ENCODE measurements around the gene S1PR4.

Gene S1PR4

DNA sequence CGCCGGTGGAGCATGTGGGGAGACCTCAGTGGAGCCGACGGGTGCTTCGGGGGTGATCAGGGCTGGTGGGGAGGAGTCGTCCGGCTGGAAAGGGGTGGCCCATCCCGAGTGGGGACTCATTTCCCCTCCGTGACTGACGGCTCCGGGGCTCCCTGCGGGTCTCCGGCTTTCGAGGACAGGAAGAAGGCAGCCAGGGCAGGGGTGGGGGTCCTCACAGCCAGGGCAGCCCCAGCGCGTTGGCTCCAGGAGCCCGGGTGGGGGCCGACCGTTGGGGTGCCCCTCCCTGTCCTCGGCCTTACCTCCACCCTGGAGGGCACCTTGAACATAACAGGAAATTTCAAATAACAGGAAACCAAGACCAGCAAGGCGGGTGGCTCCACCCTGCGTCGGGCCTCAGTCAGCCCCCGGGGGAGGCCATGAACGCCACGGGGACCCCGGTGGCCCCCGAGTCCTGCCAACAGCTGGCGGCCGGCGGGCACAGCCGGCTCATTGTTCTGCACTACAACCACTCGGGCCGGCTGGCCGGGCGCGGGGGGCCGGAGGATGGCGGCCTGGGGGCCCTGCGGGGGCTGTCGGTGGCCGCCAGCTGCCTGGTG is at the start of gene S1PR4:
Gene S1PR4 (plus strand): TSS at position 393 of the 596 bp plus-strand sequence. CDS start 24 bp downstream, at position 417.
- DNase-seq: peak; percentile 66

- no peak for DNase-seq
Measured at GRCh38 chr19:3129112-3129511, 49.5 kb upstream of the S1PR4 start.

DNA sequence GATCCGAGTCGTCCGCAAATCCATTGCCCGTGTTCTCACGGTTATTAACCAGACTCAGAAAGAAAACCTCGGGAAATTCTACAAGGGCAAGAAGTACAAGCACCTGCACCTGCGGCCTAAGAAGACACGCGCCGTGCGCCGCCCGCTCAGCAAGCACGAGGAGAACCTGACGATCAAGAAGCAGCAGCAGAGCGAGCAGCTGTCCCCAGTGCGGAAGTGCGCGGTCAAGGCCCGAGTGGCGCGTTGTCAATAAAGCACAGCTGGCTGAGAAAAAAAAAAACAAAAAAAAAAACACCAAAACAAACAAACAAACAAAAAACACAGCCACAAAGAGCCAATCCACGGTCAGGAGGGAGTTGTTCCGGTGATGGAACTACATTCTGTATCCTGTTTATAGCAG is 47.4 kb upstream of the S1PR4 start:
- no peak for DNase-seq

GRCh38 chr19:3132971-3133792 is 45.4 kb upstream of the S1PR4 start:
- DNase-seq: peak; percentile 85

DNA sequence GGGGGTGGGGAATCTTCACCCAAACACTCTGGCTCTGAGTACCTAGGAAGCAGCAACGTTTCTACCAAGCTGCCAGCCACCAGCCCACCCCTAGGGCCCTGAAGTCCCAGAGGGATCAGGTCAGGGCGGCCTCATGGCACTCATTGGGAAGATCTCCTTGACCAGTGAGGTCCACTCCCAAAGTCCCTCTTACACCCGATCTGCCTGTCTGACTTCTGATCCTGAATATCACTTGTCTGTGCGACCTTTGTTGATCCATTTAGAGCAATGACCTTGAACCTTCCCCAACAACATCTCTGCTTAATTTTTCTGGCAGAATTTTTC is 44.8 kb upstream of the S1PR4 start:
- no peak for DNase-seq

- peak; percentile 56 for DNase-seq
Measured at GRCh38 chr19:3135961-3136683, 42.4 kb upstream of the S1PR4 start, which contains the start of gene GNA15. TSS of gene GNA15 (plus strand) at chr19:3136033. CDS start at chr19:3136451, 418 bp downstream.

DNA sequence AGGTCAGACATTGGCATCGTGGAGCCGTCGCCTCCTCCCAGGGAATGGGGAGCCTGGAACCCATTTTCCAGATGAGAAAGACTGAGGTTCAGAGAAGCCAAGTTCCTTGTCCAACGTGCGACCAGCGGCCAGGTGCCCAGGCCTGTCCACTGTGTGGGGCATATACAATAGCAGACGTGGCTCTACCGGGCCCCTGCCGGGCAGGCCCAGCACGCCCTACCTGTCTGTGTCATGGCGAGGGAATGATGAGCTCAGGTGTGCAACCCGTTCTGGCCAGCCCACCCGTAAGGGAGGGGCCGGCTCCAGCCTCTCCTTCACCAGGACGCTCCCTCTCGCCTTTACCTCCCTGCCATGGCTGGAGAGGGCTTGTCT is 41.9 kb upstream of the S1PR4 start:
- DNase-seq: no peak

GRCh38 chr19:3137119-3137518 is 41.5 kb upstream of the S1PR4 start:
- DNase-seq: no peak

- no peak for DNase-seq
Measured at GRCh38 chr19:3138268-3138667, 40.3 kb upstream of the S1PR4 start.

DNA sequence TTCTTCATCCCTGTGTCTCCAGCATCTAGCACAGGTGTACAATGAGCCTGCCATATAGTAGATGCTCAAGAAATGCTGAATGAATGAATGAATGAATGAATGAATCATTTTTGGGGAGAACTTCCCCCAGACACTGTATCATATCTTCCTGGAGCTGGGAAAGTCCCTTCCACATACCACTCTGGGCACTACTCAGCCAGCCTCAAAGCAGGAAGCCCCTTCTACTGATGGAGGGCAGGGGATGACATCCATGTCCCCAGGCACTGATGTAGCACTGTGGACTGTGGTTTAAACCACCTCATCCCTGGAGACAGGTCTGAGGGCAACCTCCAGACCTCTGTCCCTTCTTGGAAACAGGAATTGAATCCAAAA is 37.9 kb upstream of the S1PR4 start:
- DNase-seq: no peak

- DNase-seq: peak; percentile 68
Measured at GRCh38 chr19:3142292-3142670, 36.3 kb upstream of the S1PR4 start.

DNA sequence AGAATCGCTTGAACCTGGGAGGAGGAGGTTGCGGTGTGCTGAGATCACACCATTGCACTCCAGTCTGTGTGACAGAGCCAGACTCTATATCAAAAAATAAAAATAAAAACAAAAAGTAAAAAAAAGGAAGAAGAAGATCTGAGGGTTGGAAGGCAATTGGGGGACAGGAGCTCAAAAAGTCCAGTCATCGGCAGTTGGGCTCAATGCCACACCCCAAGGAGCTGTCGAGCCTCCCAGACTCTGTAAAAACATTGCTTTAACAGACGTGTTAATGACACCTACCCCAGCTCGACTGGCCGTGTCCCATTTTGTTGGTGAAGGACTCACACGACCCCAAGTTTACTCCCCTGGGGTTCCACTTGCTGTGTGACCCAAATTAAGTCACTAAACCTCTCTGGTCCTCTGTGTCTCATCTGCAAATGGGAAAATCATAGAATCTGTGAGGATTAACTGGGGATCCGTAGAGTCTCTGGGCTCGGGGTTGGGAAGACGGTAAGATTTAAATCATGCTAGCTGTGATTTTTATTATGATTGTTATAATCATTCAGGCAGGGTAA is 35.7 kb upstream of the S1PR4 start:
- DNase-seq: no peak

- DNase-seq: no peak
Measured at GRCh38 chr19:3145909-3146676, 32.5 kb upstream of the S1PR4 start.

GRCh38 chr19:3146677-3147100 is 31.9 kb upstream of the S1PR4 start:
- peak; percentile 76 for DNase-seq

DNA sequence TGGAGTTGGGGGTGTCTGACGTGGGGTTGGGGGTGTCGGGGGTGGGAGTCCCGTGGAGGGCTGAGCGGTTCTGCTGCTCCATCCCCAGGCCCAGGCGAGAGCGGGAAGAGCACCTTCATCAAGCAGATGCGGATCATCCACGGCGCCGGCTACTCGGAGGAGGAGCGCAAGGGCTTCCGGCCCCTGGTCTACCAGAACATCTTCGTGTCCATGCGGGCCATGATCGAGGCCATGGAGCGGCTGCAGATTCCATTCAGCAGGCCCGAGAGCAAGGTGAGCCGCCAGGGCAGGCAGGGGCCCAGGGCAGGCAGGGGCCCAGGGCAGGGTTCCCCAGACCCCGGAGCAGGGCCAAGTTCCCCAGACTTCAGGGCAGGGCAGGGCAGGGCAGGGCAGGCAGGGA is 30.1 kb upstream of the S1PR4 start:
- no peak for DNase-seq

DNA sequence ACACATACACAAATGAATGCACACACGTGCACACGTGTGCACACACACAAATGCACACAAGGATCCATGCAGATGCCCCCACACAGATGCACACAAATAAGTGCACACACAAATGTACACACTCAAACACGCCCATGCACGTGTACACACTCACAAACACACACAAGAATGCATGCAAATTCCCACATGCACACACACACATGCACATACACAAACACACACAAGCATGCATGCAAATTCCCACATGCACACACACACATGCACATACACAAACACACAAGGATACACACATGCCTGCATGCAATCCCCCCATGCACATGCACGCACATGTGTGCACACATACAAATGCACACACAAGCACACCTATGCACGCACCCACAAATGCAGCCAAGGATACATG is 29.5 kb upstream of the S1PR4 start:
- no peak for DNase-seq

DNA sequence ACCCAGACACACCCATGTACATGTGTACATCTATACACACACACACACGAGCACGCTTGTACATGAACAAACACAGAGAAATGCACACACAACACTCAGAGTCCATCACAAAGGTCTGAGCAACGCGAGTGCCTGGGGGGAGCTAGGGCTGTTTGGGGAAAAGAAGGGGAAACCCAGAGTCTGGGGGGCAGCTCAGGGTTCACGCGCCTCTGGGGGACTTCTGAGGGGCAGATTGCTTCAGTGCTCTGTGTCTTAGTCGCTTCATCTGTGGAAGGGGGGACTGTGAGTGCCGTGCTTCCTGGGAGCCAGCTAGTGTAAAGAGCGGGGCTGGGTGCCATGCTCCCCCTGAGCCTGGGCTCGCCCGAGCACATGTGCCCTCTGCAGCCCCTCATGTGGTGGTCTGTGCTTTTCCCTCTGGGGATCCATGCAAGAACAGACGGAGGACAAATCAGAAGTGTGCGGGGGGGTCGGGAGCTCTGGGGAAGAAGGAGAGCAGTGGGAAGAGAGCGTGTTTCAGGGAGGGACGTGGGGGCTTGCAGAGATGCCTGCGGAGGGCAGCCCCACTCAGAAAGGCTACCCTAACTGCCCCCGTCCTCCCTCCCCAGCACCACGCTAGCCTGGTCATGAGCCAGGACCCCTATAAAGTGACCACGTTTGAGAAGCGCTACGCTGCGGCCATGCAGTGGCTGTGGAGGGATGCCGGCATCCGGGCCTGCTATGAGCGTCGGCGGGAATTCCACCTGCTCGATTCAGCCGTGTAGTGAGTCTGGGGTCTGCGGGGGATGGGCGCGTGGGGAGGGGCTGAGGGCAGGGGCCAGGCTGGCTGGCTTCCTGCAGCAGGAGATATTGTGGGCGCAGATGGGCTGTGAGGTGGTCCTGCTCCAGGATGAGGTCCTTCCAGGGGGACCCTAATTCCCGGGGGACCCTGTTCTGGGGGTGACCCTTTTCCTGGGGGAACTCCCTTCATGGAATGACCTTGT is 28.8 kb upstream of the S1PR4 start:
- DNase-seq: no peak

DNA sequence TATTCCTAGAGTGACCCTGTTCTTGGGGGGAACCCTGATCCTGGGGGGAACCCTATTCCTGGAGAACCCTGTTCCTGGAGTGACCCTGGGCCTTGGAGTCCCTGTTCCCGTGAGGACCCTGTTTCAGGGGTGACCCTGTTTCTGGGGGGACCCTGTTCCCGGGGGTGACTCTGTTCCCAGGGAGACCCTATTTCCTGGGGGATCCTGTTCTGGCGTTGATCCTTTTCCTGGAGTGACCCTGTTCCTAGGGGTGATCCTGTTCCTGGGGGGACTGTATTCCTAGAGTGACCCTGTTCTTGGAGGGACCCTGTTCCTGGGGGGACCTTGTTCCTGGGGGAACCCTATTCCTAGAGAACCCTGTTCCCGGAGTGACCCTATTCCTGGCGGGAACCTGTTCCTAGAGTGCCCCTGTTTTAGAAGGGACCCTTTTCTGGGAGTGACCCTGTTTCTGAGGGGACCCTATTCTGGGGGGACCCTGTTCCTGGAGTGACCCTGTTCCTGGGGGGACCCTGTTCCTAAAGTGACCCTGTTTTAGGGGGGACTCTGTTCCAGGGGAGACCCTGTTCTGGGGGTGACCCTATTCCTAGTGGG is 27.7 kb upstream of the S1PR4 start:
- DNase-seq: no peak

DNA sequence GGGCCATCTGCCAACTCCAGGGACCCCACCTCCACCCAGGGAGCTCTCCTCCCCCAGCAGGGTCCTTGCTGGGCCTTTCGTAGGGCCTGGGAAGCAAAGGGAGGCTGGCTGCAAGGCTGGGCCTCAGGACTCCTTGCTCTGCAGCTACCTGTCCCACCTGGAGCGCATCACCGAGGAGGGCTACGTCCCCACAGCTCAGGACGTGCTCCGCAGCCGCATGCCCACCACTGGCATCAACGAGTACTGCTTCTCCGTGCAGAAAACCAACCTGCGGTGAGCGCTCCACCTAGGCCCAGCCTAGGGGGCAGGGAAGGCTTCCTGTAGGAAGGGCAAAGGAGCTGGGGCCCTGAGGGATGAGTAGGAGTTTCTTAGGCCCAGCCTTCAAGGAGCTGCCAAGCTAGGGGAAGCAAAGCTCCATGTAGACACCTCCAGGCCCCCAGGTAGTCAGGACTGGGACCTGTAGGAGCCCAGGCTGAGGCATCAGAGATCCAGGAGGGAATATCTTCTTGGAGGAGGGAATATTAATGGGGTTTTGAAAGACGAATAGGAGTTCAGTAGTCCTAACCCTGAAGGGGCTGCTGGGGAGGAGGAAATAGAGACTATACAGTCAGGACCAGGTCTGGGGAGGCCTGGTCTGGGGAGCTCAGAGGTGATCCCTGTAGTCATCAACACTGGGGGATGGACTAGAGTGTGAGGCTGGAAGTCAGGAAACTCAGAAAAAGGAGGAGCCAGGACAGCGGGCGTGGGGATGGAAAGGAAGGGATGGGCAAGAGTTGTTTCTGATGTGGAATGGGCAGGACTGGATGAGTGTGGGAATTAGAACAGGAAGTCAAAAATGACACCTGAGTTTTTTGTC is 26.8 kb upstream of the S1PR4 start:
- no peak for DNase-seq

GRCh38 chr19:3152419-3152780 is 26.2 kb upstream of the S1PR4 start:
- DNase-seq: no peak

Measured in activated naive CD4-positive, alpha-beta T cell treated with Interleukin-2 at 50 U/mL for 16 hours (primary cell).